Hematopoietic multipotent progenitor cell treated with erythropoietin and hydrocortisone succinate and interleukin-3 and kit ligand, for 4 days (in vitro differentiated cells): ENCODE results near the gene WNK4.
A peak's percentile ranks its signal among the peaks of the same experiment; 100 is the strongest.
"Not testable (repeated sequence)": the region's sequence is repeated elsewhere in the genome, so short reads cannot be mapped to it uniquely, and the experiment has no call there.

ENCODE experiments used
- DNase-seq: peaks from one replicate; pipeline ENCODE4 v3.0.0-alpha.2; 2015

WNK4 gene

DNA sequence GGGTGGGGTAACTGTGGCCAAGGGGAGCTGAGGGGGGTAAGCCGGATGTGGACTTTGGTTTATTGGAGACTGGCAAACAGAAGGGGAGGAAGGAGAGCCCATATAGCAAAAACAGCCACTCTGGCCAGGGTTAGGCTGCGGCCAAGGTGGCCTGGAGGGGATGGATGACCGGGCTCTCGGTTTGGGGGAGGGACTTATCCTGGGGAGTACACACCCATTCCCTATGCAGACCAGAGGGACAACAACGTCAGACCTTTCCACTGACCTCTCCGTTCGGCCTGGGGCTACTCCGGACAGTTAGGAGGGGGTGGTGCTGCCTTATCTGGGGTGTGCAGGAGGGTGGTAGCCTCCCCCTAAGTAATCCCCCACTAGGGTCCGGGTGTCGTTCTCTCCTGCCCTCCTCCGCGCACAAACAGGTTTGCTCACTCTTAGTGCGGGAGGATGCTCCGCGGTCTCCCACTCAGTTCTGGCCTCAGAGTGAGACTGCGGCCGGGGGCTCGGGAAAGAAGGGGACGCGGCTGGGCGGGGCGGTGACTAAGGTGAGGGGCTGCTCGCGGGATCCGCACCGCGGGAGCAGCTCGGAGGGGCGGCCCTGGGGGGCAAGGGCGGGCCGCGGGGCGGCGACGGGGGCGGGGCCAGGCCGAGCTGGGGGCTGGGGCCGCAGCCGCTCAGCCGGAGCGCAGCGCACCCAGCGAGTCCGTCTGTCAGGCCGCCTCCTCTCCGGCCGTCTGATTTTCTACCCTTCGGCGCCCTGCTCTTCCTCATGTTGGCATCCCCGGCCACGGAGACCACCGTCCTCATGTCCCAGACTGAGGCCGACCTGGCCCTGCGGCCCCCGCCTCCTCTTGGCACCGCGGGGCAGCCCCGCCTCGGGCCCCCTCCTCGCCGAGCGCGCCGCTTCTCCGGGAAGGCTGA, at the start of gene WNK4:
WNK4 (plus strand) TSS at position 675 of the 915 bp plus-strand sequence; CDS start at position 764, 89 bp downstream.
- peak; percentile 35 for DNase-seq

DNA sequence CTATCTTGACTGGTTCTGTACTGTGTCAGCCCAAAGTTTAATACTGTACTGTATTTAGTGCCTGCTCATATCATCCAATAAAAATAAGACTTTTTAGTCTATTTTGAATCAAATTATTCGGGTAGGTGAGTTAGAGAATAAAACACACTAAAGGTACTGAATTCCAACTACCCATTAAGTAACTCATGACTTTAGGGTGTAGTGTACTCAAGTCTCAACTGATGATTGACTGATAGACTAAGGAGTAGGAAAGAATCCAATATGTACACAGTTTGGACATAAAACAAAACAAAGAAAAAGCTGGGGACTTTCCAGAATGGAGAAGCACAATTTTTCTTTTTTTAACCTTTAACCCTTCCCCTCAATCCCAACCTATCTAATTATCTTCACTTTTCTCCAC, 39.7 kb upstream of the WNK4 start:
- no peak for DNase-seq

DNA sequence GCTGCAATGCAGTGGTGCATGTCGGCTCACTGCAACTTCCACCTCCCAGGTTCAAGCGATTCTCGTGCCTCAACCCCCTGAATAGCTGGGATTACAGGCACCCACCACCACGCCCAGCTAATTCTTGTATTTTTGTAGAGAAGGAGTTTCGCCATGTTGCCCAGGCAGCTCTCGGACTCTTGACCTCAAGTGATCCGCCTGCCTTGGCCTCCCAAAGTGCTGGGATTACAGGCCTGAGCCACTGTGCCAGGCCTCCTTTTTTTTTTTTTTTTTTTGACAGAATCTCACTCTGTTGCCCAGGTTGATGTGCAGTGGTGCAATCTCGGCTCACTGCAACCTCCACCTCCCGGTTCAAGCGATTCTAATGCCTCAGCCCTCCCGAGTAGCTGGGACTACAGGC, 37.5 kb upstream of the WNK4 start:
- DNase-seq = not testable (repeated sequence)

DNA sequence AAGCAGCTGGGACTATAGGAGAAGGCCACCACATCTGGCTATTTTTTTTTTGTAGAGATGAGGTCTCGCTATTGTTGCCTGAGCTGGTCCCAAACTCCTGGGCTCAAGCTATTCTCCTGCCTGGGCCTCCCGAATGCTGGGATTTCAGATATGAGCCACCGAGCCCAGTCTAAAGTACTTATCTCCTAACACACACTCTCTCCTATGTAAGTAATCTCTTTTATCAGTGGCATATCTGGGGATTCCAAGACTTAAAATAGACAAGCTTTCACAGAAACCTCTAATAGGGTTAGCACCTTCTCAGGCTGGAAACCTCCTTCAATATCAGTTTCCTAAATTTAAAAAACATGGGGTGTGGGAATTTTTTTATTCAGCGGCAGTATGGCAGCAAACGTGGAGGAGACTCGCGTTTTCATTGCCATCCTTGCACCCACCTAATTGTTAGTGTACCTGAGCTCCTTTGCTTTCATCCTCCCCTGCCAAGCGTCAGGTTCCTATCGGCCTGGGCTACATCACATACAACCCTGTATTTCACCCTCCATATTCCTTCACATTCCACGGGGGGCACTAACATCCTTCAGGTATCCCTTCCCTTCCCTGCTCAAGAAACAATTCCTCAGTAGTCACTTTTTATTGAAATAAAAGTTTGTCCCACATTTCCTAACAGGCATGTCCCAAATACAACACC, 36.7 kb upstream of the WNK4 start:
- DNase-seq = peak; percentile 37

DNA sequence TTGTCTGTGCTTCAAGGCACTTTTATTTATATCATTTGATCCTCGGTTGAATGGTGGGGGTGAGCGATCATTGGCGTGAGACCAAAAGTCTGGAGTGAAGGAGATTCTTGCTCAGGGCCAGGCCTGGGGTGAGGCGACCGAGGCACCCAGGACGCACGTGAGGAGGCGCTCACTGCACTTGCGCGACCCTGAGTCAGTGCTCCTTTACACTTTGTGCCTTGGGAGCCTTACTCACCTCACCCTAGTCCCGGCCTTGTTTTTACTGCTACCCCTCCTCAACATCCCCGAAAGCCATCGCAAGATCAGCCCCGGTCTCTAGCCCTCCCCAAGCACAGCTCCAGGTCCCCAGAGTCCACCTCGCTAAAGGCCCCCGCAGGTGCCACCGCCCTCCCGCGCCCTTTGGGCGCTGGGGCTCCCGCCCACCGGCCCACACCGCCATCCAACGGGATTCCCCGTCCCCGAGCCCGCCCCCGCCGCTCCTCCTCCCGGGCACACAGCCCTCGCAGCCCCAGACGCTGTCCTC, 36.1 kb upstream of the WNK4 start:
- DNase-seq = peak; percentile 69

DNA sequence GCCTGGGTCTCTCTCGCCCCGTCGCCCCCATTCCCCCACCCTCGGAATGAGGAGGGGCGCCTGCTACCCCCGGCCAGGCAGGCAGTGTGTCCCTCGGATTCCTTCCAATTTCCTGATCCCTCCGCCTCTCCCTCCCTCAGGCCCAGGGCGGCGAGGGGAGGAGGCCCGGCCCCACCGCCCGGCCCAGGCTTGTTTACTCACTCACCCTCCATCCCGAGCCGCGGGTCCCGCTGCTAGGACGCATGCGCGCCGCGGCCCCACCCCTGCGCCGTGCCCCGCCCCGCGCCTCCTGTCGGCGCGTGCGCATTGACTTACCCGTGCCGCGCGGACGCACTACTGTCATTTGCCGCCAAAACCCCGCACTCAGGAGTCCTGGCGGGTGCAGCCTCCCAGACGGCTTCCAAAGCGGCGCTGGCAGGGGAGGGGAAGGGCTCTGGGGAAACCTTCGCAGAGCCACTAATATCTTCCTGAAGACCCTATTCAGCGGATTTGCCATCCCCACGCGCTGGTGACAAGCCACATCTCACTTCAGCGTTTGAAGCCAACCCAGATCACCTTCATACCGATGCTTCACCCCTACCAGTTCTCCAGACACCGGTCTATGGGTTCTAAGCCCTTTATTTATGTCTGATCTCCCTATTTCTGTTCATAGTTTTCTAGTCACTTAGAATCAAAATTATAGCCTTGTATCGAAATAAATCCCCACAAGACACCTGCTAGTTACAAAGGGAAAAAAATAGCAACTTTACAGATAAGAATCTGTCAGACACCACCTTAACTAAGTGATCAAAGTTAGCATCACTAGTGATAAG, 35.4 kb upstream of the WNK4 start, which contains the start of gene EZH1:
EZH1 (minus strand) TSS at position 235 of the 812 bp plus-strand sequence. CDS start 16,099 bp downstream, outside the sequence.
- peak; percentile 96 for DNase-seq

DNA sequence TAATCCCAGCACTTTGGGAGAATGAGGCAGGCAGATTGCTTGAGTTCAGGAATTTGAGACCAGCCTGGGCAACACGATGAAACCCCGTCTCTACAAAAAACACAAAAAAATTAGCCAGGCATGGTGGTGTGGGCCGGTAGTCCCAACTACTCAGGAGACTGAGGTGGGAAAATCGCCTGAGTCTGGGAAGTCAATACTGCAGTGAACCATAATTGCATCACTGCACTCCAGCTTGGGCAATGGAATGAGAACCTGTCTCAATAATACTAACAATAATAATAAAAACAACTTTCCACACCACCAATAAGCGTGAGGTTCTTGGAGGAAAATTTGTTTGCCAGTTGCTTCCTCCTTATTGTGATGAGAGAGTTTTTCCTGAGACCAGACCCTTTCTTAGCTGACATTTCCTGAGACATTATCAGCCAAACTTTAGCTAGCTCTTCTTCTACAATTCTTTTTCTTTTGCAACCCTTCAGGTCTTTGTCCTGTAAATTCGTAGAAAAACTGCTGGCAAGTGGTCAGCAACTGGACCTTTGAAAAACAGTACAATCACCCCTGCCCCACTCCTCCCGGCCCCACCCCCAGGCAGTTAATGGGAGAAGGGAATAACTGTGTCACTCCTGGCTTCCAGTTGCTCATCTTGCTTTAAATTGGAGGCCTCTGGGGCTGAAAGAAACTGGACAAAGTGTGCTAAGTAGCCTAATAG, 32.1 kb upstream of the WNK4 start:
- no peak for DNase-seq

DNA sequence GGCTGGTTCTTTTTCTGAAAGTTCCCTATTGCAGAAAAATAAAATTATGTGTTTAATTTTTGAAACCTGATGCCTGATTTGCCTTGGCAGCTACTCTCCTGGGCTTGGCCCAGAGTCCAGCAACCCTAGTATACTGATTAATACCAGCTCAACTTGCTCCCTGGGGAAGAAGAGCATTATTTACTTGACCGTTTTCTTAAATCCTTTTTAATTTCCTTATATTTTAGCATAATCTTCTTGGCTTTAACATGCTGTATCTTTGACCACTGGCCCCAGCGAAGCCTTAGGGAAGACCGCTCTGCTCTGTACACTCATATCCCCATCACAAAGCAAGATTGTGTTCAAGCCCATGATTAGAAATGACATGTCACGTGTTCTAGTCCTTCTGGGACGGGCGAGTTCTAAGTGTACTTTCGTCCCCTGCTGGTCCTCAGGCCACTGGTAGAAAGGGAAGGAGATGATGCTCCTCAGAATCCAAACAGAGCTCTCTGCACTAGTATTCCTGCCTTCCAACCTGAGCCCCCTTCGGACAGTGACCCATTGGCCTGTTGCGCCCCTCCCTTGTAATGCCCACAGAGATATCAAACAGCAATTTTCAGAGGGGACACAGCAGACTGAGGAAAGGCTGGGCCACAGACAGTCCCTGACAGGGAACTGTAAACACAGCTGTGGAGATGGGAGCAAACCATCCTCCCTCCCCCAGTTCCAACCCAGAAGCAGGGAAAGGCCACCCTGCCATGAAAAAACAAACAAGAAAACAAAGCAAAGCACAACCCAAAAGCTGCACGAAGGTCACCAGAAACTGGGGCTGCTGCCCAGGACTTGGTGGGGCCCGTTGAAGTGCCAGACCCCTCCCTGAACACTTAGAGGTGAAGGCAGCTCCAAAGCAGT, 31.3 kb upstream of the WNK4 start:
- no peak for DNase-seq

DNA sequence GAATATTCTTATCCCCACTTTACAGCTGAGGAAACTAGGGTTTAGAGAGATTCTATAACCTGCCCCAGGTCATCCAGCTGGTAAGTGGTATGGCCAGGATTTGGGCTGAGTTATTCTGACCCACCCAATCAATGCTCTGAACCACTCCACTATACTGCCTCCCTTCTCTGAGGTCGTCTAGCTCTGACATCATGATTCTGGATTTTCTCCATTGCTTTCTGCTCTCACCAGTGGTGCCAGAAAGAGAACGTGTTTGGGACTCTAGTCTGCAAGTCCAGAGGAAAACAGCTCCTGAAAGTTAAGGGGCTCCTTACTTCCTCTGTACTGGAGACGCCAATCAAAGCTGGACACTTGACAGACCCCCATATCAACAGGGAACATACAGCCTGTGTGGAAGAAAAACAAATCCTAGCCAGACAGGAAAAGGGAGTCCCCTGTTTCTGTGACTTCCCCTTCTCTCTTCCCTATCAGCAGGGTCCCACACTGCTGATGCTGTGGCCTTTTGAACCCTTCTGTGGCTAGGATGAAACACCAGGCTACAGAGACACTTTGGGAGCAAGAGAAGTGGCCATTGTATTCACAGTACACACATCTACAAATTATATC, 29.6 kb upstream of the WNK4 start:
- DNase-seq = peak; percentile 80

DNA sequence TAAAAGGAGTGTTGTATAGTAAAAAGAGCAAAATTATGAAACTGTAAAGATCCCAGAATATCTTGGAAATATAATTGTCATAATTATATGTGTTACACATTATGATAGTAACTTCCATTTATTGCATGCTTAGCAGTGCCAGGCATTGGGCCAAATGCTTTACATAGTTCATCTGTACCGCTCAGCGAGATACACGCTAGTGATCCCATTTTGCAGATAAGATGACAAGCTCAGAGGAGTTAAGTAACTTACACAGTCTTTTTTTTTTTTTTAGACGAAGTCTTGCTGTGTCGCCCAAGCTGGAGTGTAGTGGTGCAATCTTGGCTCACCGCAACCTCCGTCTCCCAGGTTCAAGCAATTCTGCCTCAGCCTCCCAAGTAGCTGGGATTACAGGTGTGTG, 28.8 kb upstream of the WNK4 start:
- DNase-seq = peak; percentile 46

DNA sequence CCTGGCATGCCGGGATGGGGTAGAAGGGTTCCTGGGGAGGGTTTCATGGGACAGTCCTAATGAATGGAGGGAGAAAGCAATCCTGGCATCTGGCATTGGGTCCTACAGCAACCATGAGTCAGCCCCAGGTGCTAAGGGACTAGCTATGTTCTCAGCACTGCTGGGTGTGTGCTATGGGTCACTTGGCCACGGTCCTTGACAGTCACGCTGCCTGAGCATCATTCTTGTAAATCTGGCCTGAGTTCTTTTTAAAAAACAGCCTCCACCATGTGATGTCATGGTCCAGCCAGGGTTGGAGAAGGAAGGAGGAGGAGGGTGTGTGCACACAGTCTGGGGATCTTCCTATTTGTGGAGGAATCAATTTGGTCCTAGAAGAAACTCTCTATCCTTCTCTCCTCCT, 25.6 kb upstream of the WNK4 start:
- DNase-seq = no peak

DNA sequence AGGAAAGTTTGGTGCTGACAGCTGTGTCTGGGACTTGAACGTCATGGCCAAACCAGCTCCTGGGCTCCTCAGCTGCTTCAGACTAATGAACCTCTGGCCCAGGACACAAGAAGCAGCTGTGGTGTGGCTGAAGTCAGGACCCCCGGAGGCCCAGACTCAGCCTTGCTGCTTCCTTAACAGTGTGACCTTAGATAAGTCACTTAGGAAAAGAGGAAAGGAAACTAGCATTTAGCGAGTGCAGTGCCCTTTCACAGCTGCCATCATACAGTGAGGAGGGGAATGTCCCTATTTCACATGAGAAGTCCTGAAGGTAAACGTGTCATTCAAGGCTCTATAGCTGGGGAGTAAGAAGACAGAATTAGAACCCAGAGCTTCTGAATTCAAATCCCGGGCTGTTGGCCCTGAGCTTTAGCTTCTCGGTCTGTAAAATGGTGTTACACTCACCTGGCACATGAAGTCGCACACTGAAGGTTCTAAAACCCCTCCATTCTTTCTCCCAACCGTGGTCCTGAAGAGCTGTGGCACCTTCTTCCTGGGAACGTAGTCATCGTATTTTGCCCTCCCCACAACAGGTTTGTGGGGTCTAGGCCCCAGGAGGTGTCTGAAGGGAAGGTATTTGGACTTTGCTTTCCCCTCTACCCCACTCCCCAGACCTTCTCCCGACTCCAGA, 20.3 kb upstream of the WNK4 start:
- DNase-seq = no peak

DNA sequence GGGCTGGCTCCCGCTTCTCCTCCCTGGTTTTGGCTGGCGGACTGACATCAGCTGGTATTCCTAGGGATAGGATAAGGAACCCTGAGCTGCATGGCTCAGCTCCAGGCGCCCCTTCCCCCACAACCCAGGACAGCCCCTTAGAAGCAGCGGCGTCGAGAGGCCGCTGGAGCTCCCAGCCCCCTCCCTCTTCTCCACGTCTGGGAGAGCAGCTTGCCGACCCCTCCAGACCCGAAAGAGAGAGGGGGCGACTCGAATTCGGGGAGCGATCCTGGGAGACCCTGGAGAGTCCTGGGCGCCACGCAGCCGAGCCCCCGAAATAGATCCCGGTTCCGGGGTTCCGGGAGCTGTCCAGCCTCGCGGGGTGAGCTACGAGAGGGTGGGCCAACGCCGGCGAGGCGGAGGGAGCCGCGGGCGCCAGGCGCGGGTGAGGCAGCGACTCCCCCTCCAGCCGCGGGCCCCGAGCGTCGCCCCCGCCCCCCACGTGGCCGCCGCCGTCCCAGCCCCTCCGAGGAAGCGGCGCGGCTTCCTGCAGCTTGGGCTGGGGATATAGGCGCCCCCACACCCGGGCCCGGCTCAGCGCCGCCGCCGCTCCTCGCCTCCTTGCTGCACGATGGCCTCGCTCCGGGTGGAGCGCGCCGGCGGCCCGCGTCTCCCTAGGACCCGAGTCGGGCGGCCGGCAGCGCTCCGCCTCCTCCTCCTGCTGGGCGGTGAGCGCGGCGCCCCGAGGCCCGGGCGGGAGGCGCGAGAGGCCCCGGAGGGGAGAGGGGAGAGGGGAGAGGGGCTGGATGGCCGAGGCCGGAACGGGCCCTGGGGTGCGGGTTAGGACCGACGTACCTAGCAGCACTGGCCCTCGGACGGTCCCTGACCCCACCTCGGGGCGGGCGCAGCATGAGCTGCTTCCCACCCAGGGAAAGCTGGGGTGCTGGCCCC, 19.5 kb upstream of the WNK4 start, which contains the start of gene RAMP2:
RAMP2 (plus strand) TSS at position 576 of the 930 bp plus-strand sequence; CDS start at position 611, 35 bp downstream.
- DNase-seq = peak; percentile 40

DNA sequence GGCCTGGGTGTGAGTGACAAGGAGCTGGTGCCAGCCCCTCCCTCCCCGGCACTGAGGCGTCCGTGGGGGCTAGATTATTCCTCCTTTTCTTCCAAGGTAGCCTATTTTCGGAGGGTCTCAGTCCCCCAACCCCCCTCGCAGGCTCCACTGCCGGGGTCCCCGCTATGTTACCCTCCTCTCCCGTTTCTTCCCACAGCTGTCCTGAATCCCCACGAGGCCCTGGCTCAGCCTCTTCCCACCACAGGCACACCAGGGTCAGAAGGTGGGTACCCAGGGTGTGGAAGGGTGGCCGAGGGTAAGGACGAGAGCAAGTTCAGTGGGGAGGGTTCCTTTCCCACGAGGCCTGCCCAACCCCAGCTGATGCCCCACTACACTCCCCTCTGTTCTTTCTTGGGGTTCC, 18.8 kb upstream of the WNK4 start:
- no peak for DNase-seq

DNA sequence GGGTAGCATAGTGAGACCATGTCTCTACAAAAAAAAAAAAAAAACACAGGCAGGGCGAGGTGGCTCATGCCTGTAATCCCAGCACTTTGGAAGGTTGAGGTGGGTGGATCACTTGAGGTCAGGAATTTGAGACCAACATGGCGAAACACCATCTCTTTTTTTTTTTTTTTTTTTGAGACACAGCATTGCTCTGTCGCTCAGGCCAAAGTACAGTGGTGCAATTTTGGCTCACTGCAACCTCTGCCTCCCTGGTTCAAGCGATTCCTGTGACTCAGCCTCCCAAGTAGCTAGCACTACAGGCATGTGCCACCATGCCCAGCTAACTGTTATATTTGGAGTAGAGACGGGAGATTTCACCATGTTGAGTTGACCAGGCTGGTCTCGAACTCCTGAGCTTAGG, 14.3 kb upstream of the WNK4 start:
- DNase-seq = no peak

DNA sequence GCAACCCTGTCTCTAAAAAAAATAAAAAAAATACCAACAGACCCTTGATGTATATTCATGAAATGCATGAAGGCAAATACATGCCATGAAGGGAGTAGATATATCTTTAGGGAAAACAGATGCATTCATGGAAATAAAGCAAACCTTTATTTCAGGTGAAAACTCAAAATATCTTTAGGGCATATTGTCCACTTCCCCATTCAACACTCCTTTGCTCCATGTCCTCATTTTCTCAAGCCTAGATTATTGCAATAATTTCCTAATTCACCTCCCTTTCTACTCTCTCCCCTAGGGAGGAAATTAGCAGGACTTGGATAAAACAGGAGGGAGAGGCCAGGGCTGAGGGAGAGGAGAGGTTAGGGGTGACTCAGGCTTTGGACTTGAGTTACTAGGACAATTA, 12.9 kb upstream of the WNK4 start:
- DNase-seq = no peak

DNA sequence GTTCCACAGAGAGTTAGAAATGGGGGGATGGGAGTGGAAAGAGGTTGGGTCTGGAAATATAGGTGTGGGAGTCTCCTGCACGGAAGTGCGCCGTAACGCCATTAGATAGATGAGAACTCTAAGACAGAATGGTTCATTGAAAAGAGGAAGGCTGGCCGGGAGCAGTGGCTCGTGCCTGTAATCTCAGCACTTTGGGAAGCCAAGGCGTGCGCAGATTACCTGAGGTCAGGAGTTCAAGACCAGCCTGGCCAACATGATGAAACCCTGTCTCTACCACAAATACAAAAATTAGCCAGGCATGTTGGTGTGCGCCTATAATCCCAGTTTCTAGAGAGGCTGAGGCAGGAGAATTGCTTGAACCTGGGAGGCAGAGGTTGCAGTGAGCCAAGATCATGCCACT, 12.4 kb upstream of the WNK4 start:
- not testable (repeated sequence) for DNase-seq

DNA sequence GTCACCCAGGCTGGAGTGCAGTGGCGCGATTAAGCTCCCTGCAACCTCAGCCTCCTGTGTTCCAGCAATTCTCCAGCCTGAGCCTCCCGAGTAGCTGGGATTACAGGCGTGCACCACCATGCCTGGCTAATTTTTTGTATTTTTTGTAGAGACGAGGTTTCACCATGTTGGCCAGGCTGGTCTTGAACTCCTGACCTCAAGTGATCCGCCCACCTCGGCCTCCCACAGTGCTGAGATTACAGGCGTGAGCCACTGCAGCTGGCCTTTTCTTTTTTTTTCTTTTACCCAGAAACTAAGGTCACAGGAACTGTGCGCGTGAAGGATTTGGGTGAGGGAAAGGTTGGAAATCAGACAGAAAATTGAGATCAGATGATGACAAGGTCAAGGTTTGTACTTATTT, 10.4 kb upstream of the WNK4 start:
- not testable (repeated sequence) for DNase-seq

DNA sequence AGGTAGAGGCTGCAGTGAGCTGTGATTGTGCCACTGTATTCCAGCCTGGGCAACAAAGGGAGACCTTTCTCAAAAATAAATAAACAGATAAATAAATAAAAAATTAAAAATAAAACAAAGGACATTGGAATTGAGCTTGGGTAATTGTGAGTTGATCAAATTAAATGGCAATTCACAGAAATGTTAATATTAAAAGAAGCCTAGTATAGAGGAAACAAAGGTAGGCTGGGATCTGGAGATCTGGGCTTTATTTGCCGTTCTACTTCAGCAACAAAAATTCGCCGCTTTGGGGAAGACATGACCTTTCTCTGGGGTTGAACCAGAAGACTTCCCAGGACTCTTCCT, 7.5 kb upstream of the WNK4 start:
- no peak for DNase-seq
